Esophagus muscularis mucosa (tissue), 4 donors: ENCODE results near the gene DNA2. TPM values are rescaled to one million over a fixed set of nuclear protein-coding genes. Genes with fewer than 3 reads are reported as not detected.
"Not testable (repeated sequence)": the region's sequence is repeated elsewhere in the genome, so short reads cannot be mapped to it uniquely, and the experiment has no call there.

Source experiments
- DNase-seq: peaks from one replicate; pipeline ENCODE4 v3.0.0-alpha.2; 2017; ENCODE audit errors: extremely low spot score
- H3K27ac ChIP-seq, 4 donors: fragments of 200-600 bp; sonication (generic); replicated peaks in 1 of 4; 1 replicate in 3 of 4; 2 replicates in 1 of 4; pipeline ENCODE4 v1.5.1; 2016 to 2019; ENCODE audit warnings: mild to moderate bottlenecking in 1 of 4
- H3K27me3 ChIP-seq, 4 donors: fragments of 200-600 bp; sonication (generic); one replicate each; pipeline versions ENCODE4 v1.5.1 to v1.6.0; 2016 to 2019
- H3K36me3 ChIP-seq, 4 donors: fragments of 200-600 bp; sonication (generic); one replicate each; pipeline ENCODE4 v1.5.1; 2016 to 2019
- H3K4me1 ChIP-seq, 4 donors: fragments of 200-600 bp; sonication (generic); one replicate each; pipeline ENCODE4 v1.5.1; 2016 to 2019
- H3K4me3 ChIP-seq, 4 donors: fragments of 200-600 bp; sonication (generic); 1 replicate in 2 of 4; 2 replicates in 2 of 4; pipeline ENCODE4 v1.5.1; 2016 to 2019; ENCODE audit warnings: mild to moderate bottlenecking in 4 of 4, moderate library complexity in 1 of 4
- H3K9me3 ChIP-seq, 4 donors: fragments of 200-600 bp; sonication (generic); 1 replicate in 3 of 4; 2 replicates in 1 of 4; pipeline ENCODE4 v1.5.1; 2016 to 2019
- CTCF ChIP-seq, 3 experiments: fragments of 200-600 bp in 2 of 3; fragments of 450-650 bp in 1 of 3; sonication (generic) in 2 of 3; IDR thresholded peaks; one replicate each; pipeline ENCODE4 v1.5.1; 2017 to 2019; ENCODE audit warnings: antibody characterized with exemption in 3 of 3, mild to moderate bottlenecking in 2 of 3, moderate library complexity in 1 of 3
- EP300 ChIP-seq: sonication (generic); formaldehyde crosslinking; IDR thresholded peaks from one replicate; pipeline ENCODE4 v1.6.1; 2017; ENCODE audit warnings: antibody characterized with exemption
- POLR2A ChIP-seq: fragments of 450-650 bp; IDR thresholded peaks from one replicate; pipeline ENCODE4 v1.6.1; 2017; ENCODE audit warnings: antibody characterized with exemption, moderate library complexity, mild to moderate bottlenecking, low read depth
- POLR2AphosphoS5 ChIP-seq, 2 donors: sonication (generic); formaldehyde crosslinking; IDR thresholded peaks; one replicate each; pipeline ENCODE4 v1.6.1; 2017; ENCODE audit warnings: antibody characterized with exemption in 2 of 2
- WGBS: methylation state at CpG from one replicate; pipeline ENCODE4 v1.1.5; 2018; 5-methylcytosine and 5-hydroxymethylcytosine counted together
- intact Hi-C: fragments of 100-400 bp; cut with DNase I; formaldehyde crosslinking; loops from one replicate; pipeline ENCODE4 v1.15.1; 2023
- total RNA-seq, 4 donors: library from RNA; depleted of rRNA; stranded (reverse); fragments of >200 nt; gene quantifications; one replicate each; pipeline versions ENCODE4 v1.1.0 to v1.2.1, GENCODE V29; 2016

Gene DNA2
- total RNA-seq, result 1 to 10 TPM; 2.0 to 2.9 (median 2.6) TPM

GRCh38 chr10:68471586-68472408 is at the start of gene DNA2:
TSS of gene DNA2 (minus strand) at chr10:68471973. CDS start at chr10:68471864, 109 bp downstream.
- WGBS, result 4% methylated on average over 42 of the region's 46 CpGs

GRCh38 chr10:68518609-68519008 is 46.8 kb upstream of the DNA2 start:
- WGBS, result 93% methylated on average over 11 of the region's 11 CpGs
- H3K27me3 ChIP-seq, H3K4me3 ChIP-seq, DNase-seq, H3K9me3 ChIP-seq, H3K27ac ChIP-seq, intact Hi-C loops, H3K4me1 ChIP-seq: not testable (repeated sequence)
- H3K36me3 ChIP-seq, result peaks cover 10 to 88% (median 29%) of the 10 kb centered on the region in 4 donors

More at GRCh38 chr10:68471586-68472408, at the start of gene DNA2:
- Histone ChIP-seq H3K4me1 (peaks cover 7 to 18% (median 15%) of the 10 kb centered on the region in 4 donors), H3K36me3 (peaks cover 0 to 2% (median 0%) of the 10 kb centered on the region in 4 donors), H3K4me3 (peak within 1 kb of the TSS; percentile 64 to 82 (median 66)), H3K27ac (peak within 1 kb of the TSS; percentile 49 to 60 (median 54)), H3K27me3 (no peaks in the 10 kb centered on the region), H3K9me3 (no peaks in the 10 kb centered on the region)
- TF ChIP-seq POLR2AphosphoS5 (IDR thresholded peaks at IDR 0.05) (peak in 1 of 2 donors; percentile 68), CTCF (IDR thresholded peaks at IDR 0.05) (no peak), POLR2A (no peak), EP300 (no peak)
- intact Hi-C loops, result no loop called here
- peak; percentile 92 for DNase-seq

- Histone ChIP-seq H3K27ac (no peak overlapping the region), H3K4me3 (no peak overlapping the region), H3K9me3 (no peaks in the 10 kb centered on the region), H3K36me3 (peaks cover 10 to 84% (median 27%) of the 10 kb centered on the region in 4 donors), H3K27me3 (no peaks in the 10 kb centered on the region), H3K4me1 (no peaks in the 10 kb centered on the region)
- intact Hi-C loops, result no loop called here
- no peak for TF ChIP-seq CTCF (IDR thresholded peaks at IDR 0.05)
- no peak for TF ChIP-seq EP300
- TF ChIP-seq POLR2A, result no peak
- TF ChIP-seq POLR2AphosphoS5 (IDR thresholded peaks at IDR 0.05), result no peak
- DNase-seq, result no peak
- whole genome bisulfite sequencing, result 93% methylated on average over 5 of the region's 5 CpGs
These were observed 45.4 kb upstream of the DNA2 start for GRCh38 chr10:68517188-68517587.

- H3K9me3 ChIP-seq, result no peaks in the 10 kb centered on the region
- no peak for DNase-seq
- H3K27ac ChIP-seq, result no peak overlapping the region
- H3K4me1 ChIP-seq, result no peaks in the 10 kb centered on the region
- intact Hi-C loops, result no loop called here
- no peaks in the 10 kb centered on the region for H3K27me3 ChIP-seq
- TF ChIP-seq POLR2AphosphoS5 (IDR thresholded peaks at IDR 0.05) (no peak), POLR2A (no peak), CTCF (IDR thresholded peaks at IDR 0.05) (no peak), EP300 (no peak)
- H3K4me3 ChIP-seq, result no peak overlapping the region
- H3K36me3 ChIP-seq, result peaks cover 10 to 80% (median 23%) of the 10 kb centered on the region in 4 donors
- 65% methylated on average over 4 of the region's 4 CpGs for WGBS
These were observed 45.0 kb upstream of the DNA2 start for GRCh38 chr10:68516766-68517165.

- DNase-seq, H3K27me3 ChIP-seq, intact Hi-C loops, H3K4me1 ChIP-seq, H3K9me3 ChIP-seq, H3K4me3 ChIP-seq, H3K27ac ChIP-seq: not testable (repeated sequence)
- H3K36me3 ChIP-seq, result peaks cover 10 to 82% (median 26%) of the 10 kb centered on the region in 4 donors
- WGBS, result 95% methylated on average over 2 of the region's 2 CpGs
These were observed 44.4 kb upstream of the DNA2 start for GRCh38 chr10:68516216-68516615.
